Measurements from ENCODE around the gene MID1. TPM values are rescaled to one million over a fixed set of nuclear protein-coding genes. Genes with fewer than 3 reads are reported as not detected.

MID1 gene
- total RNA-seq, 1 donor from 2014 or later = 10.2 TPM

DNA sequence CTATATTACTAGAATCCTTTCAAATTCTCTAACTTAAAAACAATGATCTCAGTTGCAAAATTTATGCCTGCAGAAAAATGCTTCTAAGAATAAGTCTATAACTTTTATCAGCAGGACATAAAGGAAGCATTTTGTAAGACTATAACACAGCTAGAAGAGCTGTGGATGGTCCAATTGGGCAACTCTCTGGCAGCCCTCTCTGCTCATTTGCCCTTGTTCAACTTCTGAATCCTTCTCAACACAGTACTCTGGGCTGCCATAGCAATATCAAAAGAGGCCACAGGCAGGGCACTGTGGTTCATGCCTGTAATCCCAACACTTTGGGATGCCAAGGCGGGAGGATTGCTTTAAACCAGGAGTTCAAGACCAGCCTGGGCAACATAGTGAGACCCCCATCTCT, 88.5 kb downstream of the MID1 start:
- Mint-ChIP-seq H3K9me3 (ENCODE audit: unreplicated experiment) (peaks cover 8% of the 10 kb centered on the region), H3K27ac (ENCODE audit: unreplicated experiment) (no peak overlapping the region), H3K36me3 (ENCODE audit: unreplicated experiment) (no peaks in the 10 kb centered on the region), H3K27me3 (ENCODE audit: unreplicated experiment) (no peaks in the 10 kb centered on the region), H3K4me1 (ENCODE audit: unreplicated experiment) (peaks cover 21% of the 10 kb centered on the region), H3K4me3 (ENCODE audit: unreplicated experiment) (no peak overlapping the region)
- TF ChIP-seq CTCF (IDR thresholded peaks at IDR 0.05) = no peak
- DNase-seq (ENCODE audit: extremely low spot score, unreplicated experiment) = no peak

DNA sequence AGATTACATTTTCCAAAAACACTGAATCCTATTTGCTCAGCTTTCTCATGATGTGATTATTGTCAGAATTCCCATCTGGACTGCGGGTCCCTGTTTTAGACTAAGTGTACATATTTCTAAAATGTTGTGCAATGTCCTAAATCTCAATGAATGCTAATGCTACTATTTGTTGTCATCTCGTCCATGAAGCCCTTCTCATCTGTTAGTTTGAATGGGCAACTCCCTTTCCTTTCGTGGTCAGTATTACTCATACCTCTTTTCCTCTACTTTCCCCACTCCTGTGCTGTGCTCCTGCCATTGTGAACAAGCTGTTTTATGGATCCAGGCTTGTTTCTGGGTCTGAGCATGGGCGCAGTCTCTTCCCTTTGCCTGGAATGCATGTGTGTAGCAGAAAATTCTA, 91.0 kb downstream of the MID1 start:
- no peaks in the 10 kb centered on the region for H3K36me3 Mint-ChIP-seq (ENCODE audit: unreplicated experiment)
- H3K4me1 Mint-ChIP-seq (ENCODE audit: unreplicated experiment) = peaks cover 14% of the 10 kb centered on the region
- H3K27me3 Mint-ChIP-seq (ENCODE audit: unreplicated experiment) = no peaks in the 10 kb centered on the region
- H3K4me3 Mint-ChIP-seq (ENCODE audit: unreplicated experiment) = no peak overlapping the region
- no peak for TF ChIP-seq CTCF (IDR thresholded peaks at IDR 0.05)
- DNase-seq (ENCODE audit: extremely low spot score, unreplicated experiment) = no peak
- H3K27ac Mint-ChIP-seq (ENCODE audit: unreplicated experiment) = no peak overlapping the region
- peaks cover 11% of the 10 kb centered on the region for H3K9me3 Mint-ChIP-seq (ENCODE audit: unreplicated experiment)

DNA sequence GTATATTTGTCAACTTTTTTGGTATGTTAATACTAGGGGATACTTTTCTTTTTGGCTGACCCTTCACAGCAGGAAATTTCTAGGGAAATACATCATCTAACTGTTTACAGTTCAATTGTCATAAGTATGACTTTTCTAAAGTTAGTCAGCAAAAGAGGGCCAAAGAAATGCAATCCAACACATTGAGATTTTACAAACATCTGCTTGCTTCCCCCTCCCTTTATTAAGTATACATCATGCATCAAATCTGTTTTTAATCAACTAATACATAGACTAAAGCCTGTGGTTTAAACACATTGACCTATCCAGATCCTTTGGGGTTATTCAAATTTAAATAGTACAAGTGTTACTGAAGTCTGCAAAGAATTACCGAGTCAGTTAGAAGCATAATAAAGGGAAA, 93.9 kb downstream of the MID1 start:
- Mint-ChIP-seq H3K9me3 (ENCODE audit: unreplicated experiment) (peaks cover 11% of the 10 kb centered on the region), H3K27me3 (ENCODE audit: unreplicated experiment) (no peaks in the 10 kb centered on the region), H3K36me3 (ENCODE audit: unreplicated experiment) (no peaks in the 10 kb centered on the region), H3K27ac (ENCODE audit: unreplicated experiment) (no peak overlapping the region), H3K4me3 (ENCODE audit: unreplicated experiment) (no peak overlapping the region), H3K4me1 (ENCODE audit: unreplicated experiment) (peaks cover 6% of the 10 kb centered on the region)
- no peak for DNase-seq (ENCODE audit: extremely low spot score, unreplicated experiment)
- no peak for TF ChIP-seq CTCF (IDR thresholded peaks at IDR 0.05)

DNA sequence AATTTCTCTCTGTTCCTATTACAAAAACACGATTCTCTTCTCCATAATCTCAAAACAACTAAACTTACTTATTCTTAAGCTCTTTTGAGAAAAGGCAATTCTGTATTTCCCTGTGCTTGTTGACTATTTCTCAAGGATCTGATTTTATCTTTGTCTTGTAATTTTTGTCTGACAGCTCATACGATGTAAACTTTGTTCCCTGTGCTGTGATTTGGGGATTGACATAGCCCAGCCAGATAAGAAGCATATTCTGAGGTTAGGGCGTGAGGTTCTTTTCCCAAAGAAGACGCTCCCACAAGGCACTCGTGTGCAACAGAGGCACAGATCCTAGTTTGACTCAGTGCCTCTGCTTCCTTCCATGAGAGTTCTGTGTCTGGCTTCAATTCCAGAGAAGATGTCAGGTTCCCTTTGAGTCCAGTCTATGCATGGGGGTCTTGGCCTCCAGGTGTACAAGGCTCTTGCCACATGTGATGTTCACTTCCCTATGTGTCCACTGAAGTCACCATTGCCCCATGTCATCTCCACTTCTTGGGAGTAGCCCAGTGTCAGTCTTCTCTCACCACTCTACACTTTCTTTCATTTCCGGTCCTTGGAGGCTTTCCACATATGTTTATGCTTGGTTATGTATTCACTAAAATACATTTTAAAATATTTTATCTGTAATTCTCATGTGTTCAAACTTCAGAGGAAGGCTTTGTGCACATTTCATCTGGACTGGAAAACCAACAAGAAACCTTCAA, 94.8 kb downstream of the MID1 start:
- H3K36me3 Mint-ChIP-seq (ENCODE audit: unreplicated experiment) = peaks cover 3% of the 10 kb centered on the region

GRCh38 chrX:10524578-10524977, 95.8 kb downstream of the MID1 start:
- H3K9me3 Mint-ChIP-seq (ENCODE audit: unreplicated experiment) = peaks cover 15% of the 10 kb centered on the region
- no peak for TF ChIP-seq CTCF (IDR thresholded peaks at IDR 0.05)
- H3K27me3 Mint-ChIP-seq (ENCODE audit: unreplicated experiment) = no peaks in the 10 kb centered on the region
- peaks cover 3% of the 10 kb centered on the region for H3K36me3 Mint-ChIP-seq (ENCODE audit: unreplicated experiment)
- H3K4me1 Mint-ChIP-seq (ENCODE audit: unreplicated experiment) = peaks cover 6% of the 10 kb centered on the region
- H3K4me3 Mint-ChIP-seq (ENCODE audit: unreplicated experiment) = no peak overlapping the region
- no peak for DNase-seq (ENCODE audit: extremely low spot score, unreplicated experiment)
- no peak overlapping the region for H3K27ac Mint-ChIP-seq (ENCODE audit: unreplicated experiment)

More for the DNA sequence above, 94.8 kb downstream of the MID1 start:
- H3K27ac Mint-ChIP-seq (ENCODE audit: unreplicated experiment) = no peak overlapping the region
- H3K9me3 Mint-ChIP-seq (ENCODE audit: unreplicated experiment) = peaks cover 14% of the 10 kb centered on the region
- no peak for DNase-seq (ENCODE audit: extremely low spot score, unreplicated experiment)
- peaks cover 6% of the 10 kb centered on the region for H3K4me1 Mint-ChIP-seq (ENCODE audit: unreplicated experiment)
- H3K27me3 Mint-ChIP-seq (ENCODE audit: unreplicated experiment) = no peaks in the 10 kb centered on the region
- no peak for TF ChIP-seq CTCF (IDR thresholded peaks at IDR 0.05)
- H3K4me3 Mint-ChIP-seq (ENCODE audit: unreplicated experiment) = no peak overlapping the region
